Panc1 (cell line): ENCODE data around the gene UBE2G2.

ENCODE experiments used
- POLR2AphosphoS5 ChIP-seq: IDR thresholded peaks from 2 replicates; pipeline ENCODE4 v1.6.1; 2012; ENCODE audit warnings: mild to moderate bottlenecking, low read depth, low read length, moderate library complexity
- SIN3A ChIP-seq: IDR thresholded peaks from 2 replicates; pipeline ENCODE4 v1.6.1; 2012; ENCODE audit warnings: low read depth, mild to moderate bottlenecking, low read length, moderate library complexity, borderline replicate concordance; ENCODE audit not compliant: insufficient read depth
- TCF7L2 ChIP-seq: IDR thresholded peaks from 2 replicates; pipeline ENCODE4 v1.6.1; 2011; ENCODE audit warnings: mild to moderate bottlenecking, low read depth, low read length, inconsistent platforms
- TF ChIP-seq, protein P1 (sequence below): fragments of 450-650 bp; IDR thresholded peaks from 2 replicates; pipeline ENCODE4 v1.5.1; 2017; ENCODE audit warnings: mild to moderate bottlenecking
- TF ChIP-seq, protein P2 (sequence below), 2 experiments: IDR thresholded peaks; 2 replicates each; pipeline ENCODE4 v1.6.1; 2011 to 2012; ENCODE audit warnings: low read depth in 2 of 2, control low read depth in 1 of 2, low read length in 1 of 2, mild to moderate bottlenecking in 1 of 2, moderate library complexity in 1 of 2; ENCODE audit not compliant: insufficient read depth in 1 of 2

DNA sequence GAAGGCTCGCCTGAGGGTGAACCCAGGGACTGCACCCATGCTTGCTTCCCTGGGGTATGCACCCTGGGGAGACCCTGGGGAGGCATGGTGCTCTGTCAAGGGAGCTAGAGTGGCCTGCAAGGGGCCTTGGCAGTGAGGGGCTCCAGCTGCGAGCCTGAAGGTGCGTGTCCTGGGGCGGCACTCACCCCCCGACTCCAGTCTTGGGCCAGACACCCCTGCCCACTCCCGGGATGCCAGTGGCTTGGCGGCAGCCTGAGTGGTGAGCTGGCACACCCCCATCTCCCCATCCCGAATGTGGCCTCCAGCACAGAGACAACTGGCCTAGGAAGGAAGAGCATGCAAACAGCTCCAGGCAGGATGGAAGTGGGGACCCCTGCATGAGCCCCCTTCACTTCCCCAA is 13.6 kb upstream of the UBE2G2 start:
- TF ChIP-seq, protein P1, sequence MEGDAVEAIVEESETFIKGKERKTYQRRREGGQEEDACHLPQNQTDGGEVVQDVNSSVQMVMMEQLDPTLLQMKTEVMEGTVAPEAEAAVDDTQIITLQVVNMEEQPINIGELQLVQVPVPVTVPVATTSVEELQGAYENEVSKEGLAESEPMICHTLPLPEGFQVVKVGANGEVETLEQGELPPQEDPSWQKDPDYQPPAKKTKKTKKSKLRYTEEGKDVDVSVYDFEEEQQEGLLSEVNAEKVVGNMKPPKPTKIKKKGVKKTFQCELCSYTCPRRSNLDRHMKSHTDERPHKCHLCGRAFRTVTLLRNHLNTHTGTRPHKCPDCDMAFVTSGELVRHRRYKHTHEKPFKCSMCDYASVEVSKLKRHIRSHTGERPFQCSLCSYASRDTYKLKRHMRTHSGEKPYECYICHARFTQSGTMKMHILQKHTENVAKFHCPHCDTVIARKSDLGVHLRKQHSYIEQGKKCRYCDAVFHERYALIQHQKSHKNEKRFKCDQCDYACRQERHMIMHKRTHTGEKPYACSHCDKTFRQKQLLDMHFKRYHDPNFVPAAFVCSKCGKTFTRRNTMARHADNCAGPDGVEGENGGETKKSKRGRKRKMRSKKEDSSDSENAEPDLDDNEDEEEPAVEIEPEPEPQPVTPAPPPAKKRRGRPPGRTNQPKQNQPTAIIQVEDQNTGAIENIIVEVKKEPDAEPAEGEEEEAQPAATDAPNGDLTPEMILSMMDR = no peak
- TF ChIP-seq POLR2AphosphoS5 (no peak), SIN3A (no peak), TCF7L2 (no peak)
- TF ChIP-seq, protein P2, sequence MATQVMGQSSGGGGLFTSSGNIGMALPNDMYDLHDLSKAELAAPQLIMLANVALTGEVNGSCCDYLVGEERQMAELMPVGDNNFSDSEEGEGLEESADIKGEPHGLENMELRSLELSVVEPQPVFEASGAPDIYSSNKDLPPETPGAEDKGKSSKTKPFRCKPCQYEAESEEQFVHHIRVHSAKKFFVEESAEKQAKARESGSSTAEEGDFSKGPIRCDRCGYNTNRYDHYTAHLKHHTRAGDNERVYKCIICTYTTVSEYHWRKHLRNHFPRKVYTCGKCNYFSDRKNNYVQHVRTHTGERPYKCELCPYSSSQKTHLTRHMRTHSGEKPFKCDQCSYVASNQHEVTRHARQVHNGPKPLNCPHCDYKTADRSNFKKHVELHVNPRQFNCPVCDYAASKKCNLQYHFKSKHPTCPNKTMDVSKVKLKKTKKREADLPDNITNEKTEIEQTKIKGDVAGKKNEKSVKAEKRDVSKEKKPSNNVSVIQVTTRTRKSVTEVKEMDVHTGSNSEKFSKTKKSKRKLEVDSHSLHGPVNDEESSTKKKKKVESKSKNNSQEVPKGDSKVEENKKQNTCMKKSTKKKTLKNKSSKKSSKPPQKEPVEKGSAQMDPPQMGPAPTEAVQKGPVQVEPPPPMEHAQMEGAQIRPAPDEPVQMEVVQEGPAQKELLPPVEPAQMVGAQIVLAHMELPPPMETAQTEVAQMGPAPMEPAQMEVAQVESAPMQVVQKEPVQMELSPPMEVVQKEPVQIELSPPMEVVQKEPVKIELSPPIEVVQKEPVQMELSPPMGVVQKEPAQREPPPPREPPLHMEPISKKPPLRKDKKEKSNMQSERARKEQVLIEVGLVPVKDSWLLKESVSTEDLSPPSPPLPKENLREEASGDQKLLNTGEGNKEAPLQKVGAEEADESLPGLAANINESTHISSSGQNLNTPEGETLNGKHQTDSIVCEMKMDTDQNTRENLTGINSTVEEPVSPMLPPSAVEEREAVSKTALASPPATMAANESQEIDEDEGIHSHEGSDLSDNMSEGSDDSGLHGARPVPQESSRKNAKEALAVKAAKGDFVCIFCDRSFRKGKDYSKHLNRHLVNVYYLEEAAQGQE (IDR thresholded peaks at IDR 0.05; ENCODE audit: insufficient read depth in 1 of 2, low read depth in 2 of 2, low read length in 1 of 2) = no peak
